GM13977 (cell line): ENCODE measurements around the gene ATP11B.

Source experiments
- DNase-seq: peaks from one replicate; pipeline ENCODE4 v3.0.0; 2012; ENCODE audit warnings: low spot score
- in situ Hi-C: fragments of 300-500 bp; cut with MboI; formaldehyde crosslinking; loops from one replicate; pipeline ENCODE4 v1.12.0; 2022; ENCODE audit warnings: low sequenced_read_pairs, low pct_unique_long_range_greater_than_20kb, mixed read lengths, inconsistent platforms; ENCODE audit not compliant: unreplicated experiment
- TF ChIP-seq, protein P1 (sequence below): IDR thresholded peaks from 2 replicates; pipeline ENCODE4 v1.5.1; 2012; ENCODE audit warnings: mild to moderate bottlenecking, control low read depth; ENCODE audit not compliant: insufficient read depth; ENCODE audit errors: extremely low read depth, missing control alignments

The ATP11B gene

GRCh38 chr3:182785142-182785541 lies 8.2 kb upstream of the ATP11B start:
- TF ChIP-seq, protein P1, sequence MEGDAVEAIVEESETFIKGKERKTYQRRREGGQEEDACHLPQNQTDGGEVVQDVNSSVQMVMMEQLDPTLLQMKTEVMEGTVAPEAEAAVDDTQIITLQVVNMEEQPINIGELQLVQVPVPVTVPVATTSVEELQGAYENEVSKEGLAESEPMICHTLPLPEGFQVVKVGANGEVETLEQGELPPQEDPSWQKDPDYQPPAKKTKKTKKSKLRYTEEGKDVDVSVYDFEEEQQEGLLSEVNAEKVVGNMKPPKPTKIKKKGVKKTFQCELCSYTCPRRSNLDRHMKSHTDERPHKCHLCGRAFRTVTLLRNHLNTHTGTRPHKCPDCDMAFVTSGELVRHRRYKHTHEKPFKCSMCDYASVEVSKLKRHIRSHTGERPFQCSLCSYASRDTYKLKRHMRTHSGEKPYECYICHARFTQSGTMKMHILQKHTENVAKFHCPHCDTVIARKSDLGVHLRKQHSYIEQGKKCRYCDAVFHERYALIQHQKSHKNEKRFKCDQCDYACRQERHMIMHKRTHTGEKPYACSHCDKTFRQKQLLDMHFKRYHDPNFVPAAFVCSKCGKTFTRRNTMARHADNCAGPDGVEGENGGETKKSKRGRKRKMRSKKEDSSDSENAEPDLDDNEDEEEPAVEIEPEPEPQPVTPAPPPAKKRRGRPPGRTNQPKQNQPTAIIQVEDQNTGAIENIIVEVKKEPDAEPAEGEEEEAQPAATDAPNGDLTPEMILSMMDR: no peak
- DNase-seq: no peak
- in situ Hi-C loops: no loop called here

GRCh38 chr3:182785756-182786155 lies 7.5 kb upstream of the ATP11B start:
- DNase-seq: no peak
- TF ChIP-seq, protein P1: no peak
- in situ Hi-C loops: no loop called here

- in situ Hi-C loops: no loop called here
- TF ChIP-seq, protein P1: no peak
- no peak for DNase-seq
These were observed 6.6 kb upstream of the ATP11B start for GRCh38 chr3:182786564-182787196.

DNA sequence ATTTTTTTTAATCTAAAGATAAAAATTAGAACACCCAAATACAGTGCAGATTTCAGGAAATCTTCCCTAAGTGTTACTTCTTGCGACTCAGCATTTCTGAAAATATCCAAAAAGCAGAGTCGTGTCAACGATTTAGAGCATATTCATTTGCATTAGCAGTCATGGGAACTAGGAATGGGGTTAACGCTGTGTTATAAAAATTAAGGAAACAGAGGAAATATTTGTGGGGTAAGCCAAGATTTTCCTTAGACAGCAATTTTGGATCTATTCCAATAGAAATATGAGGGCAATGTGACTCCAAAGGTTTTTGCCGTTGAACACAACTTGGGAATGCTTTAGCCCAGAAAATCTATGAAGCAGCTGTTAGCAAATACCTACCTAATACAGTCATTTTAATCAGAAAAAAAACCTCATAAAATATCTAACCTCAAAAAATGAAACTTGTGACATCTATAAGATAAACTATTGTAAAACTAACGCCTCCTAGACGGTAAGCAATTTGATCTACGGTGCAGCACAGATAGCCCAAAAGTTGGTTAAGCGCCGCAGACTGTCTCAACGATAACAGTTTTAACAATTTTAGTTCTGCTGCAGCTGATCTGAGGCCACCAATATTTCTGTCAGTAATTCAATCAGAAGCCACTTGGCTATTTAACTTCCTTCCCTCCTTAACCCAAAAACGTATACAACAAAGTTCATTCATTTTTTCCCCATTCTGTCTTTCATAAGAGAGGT lies 5.8 kb upstream of the ATP11B start:
- DNase-seq: no peak
- in situ Hi-C loops: no loop called here
- TF ChIP-seq, protein P1: no peak

DNA sequence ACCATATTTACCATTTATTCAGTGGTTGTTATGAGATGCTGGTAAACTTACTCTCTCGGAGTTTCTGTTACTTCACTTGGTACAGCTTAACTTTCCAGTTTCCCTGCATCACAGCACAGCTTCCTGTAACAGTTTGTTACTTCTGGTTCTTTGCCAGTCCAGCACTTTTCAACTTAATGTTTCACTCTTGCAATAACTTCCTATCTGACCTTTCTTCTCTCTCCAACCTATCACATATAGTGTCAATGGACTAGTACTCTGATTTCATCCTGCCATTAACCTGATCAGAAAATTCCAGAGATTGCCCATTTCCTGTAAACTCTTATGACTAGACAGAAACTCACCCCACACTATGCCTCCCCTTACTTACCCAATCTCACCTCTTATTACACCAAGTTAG lies 3.9 kb upstream of the ATP11B start:
- TF ChIP-seq, protein P1: no peak
- DNase-seq: no peak
- in situ Hi-C loops: no loop called here

GRCh38 chr3:182790612-182791011 lies 2.7 kb upstream of the ATP11B start:
- in situ Hi-C loops: no loop called here
- TF ChIP-seq, protein P1: no peak
- no peak for DNase-seq
